ENCODE measurements around the gene UNC93B1.

The UNC93B1 gene

GRCh38 chr11:68020575-68020974, 16.7 kb upstream of the UNC93B1 start:
- DNase-seq, result no peak

GRCh38 chr11:68019486-68019885, 15.6 kb upstream of the UNC93B1 start:
- DNase-seq, result no peak

GRCh38 chr11:68018730-68019190, 14.9 kb upstream of the UNC93B1 start:
- no peak for DNase-seq

- DNase-seq, result no peak
Observed at GRCh38 chr11:68017980-68018729, 14.3 kb upstream of the UNC93B1 start.

GRCh38 chr11:68016904-68017817, 13.3 kb upstream of the UNC93B1 start:
- DNase-seq, result no peak

- DNase-seq, result no peak
Observed at GRCh38 chr11:68016161-68016903, 12.4 kb upstream of the UNC93B1 start.

GRCh38 chr11:68015467-68015866, 11.6 kb upstream of the UNC93B1 start:
- no peak for DNase-seq

- no peak for DNase-seq
Observed at GRCh38 chr11:68014947-68015447, 11.1 kb upstream of the UNC93B1 start.

- peak; percentile 81 for DNase-seq
Observed at GRCh38 chr11:68014157-68014946, 10.5 kb upstream of the UNC93B1 start.

GRCh38 chr11:68013611-68014156, 9.8 kb upstream of the UNC93B1 start:
- no peak for DNase-seq

- DNase-seq, result peak; percentile 99
Observed at GRCh38 chr11:68012843-68013610, 9.1 kb upstream of the UNC93B1 start.

GRCh38 chr11:68012044-68012842, 8.3 kb upstream of the UNC93B1 start:
- no peak for DNase-seq

GRCh38 chr11:68011051-68011943, 7.4 kb upstream of the UNC93B1 start:
- no peak for DNase-seq

- DNase-seq, result peak; percentile 74
Observed at GRCh38 chr11:68010090-68011041, 6.5 kb upstream of the UNC93B1 start, which contains the start of gene ALDH3B1. Gene ALDH3B1 (plus strand): TSS chr11:68010327. CDS start chr11:68015298, 4,971 bp downstream.

- peak; percentile 55 for DNase-seq
Observed at GRCh38 chr11:68009391-68010089, 5.6 kb upstream of the UNC93B1 start.

- no peak for DNase-seq
Observed at GRCh38 chr11:68008381-68009337, 4.8 kb upstream of the UNC93B1 start.

Data from kidney glomerular epithelial cell (primary cell).